ENCODE measurements around the gene STON1. TPM values are rescaled to one million over a fixed set of nuclear protein-coding genes. Genes with fewer than 3 reads are reported as not detected.

STON1 gene
- total and polyA plus RNA-seq, 5 donors: 5.9 to 18.0 (median 12.9) TPM

DNA sequence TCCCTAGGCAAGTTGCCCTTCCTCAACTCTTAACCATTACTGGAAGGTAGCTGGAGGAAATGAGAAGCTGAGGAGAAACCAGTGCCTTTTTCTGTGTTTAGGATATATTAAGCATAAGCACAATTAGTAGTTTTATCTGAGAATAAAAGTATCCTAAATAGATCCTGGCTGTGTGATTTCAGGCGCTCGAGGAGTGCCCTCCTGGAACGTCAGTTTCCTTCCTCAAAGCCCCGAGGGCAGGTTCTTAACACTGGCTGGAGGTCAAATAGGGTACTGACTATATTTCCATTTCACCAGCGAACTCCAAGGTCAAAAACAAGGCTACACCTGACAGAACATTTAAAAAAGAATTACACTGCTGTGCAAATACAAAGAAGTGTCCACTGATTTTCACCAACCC is 1.5 kb upstream of the STON1 start:
- H3K4me1 ChIP-seq (ENCODE audit: control insufficient read depth, insufficient read depth, low read length): peaks cover 14% of the 10 kb centered on the region
- H3K9me3 ChIP-seq (ENCODE audit: control insufficient read depth, low read length): no peaks in the 10 kb centered on the region
- no peak overlapping the region for H3K27ac ChIP-seq (ENCODE audit: low read length)

DNA sequence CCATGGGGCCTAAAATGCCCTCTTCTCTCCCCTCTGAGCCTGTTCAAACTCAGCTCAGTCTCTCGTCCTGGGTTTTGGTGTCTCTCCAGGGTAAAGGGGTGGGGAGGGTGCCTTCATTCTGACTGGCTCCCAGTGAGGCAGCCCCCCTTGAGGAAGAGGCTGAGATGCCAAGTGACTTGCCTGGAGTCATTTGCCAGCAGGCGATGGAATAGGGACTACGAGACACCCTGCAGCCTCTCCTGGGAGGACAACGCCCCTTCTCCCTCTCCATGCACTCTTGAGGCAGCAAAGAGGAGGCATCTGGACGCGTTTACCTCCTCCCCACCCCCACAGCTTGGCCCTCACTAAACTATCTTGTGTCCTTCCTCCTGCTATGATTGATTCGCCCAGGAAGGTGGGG is 760 bp upstream of the STON1 start:
- intact Hi-C loops (cut with DNase I): no loop called here

More for the DNA sequence above, 1.5 kb upstream of the STON1 start:
- 71% methylated on average over 5 of the region's 5 CpGs for WGBS
- DNase-seq (no peak), ATAC-seq (no peak)
- no peaks in the 10 kb centered on the region for H3K27me3 ChIP-seq (ENCODE audit: control insufficient read depth, insufficient read depth)
- intact Hi-C loops (cut with DNase I): no loop called here
- H3K4me3 ChIP-seq (ENCODE audit: low read length): no peak overlapping the region

DNA sequence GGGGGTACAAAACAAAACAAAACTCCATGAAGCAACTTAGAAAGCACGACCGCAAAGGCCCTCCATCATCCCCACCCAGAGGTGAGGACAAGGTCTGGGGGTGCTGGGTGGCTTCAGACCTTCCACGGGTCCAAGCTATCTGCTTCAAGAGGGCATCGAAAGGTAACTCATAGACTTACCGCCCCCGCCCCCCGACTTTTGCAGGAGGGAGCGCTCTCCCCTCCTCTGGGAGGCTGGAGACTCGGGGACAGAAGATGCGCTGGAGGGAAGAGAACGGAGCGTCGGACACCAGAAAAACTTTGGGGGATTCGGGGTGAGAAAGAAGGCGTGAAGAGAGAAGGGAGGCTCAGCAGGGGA is 300 bp upstream of the STON1 start:
- intact Hi-C loops (cut with DNase I): loop anchor here in 2 of 4 donors (10.0 kb wide), 2 partner anchors 55 kb away; no protein-coding TSS in a partner anchor
- H3K27ac ChIP-seq (ENCODE audit: low read length): peak overlapping the region; percentile 74

More for the DNA sequence above, 760 bp upstream of the STON1 start:
- Histone ChIP-seq H3K27ac (ENCODE audit: low read length) (peak overlapping the region; percentile 44), H3K27me3 (ENCODE audit: control insufficient read depth, insufficient read depth) (no peaks in the 10 kb centered on the region), H3K4me1 (ENCODE audit: control insufficient read depth, insufficient read depth, low read length) (peaks cover 14% of the 10 kb centered on the region), H3K4me3 (ENCODE audit: low read length) (peak overlapping the region; percentile 86), H3K9me3 (ENCODE audit: control insufficient read depth, low read length) (no peaks in the 10 kb centered on the region)
- ATAC-seq: no peak
- no peak for DNase-seq
- 26% methylated on average over 7 of the region's 7 CpGs for WGBS

GRCh38 chr2:48531141-48531648 is 1.2 kb downstream of the STON1 start:
- DNase-seq: no peak
- peak overlapping the region; percentile 86 for H3K4me3 ChIP-seq (ENCODE audit: low read length)
- peak overlapping the region; percentile 42 for H3K27ac ChIP-seq (ENCODE audit: low read length)
- intact Hi-C loops (cut with DNase I): loop anchor here in 2 of 4 donors (10.0 kb wide), 2 partner anchors 54 to 56 kb away; no protein-coding TSS in a partner anchor
- H3K27me3 ChIP-seq (ENCODE audit: control insufficient read depth, insufficient read depth): no peaks in the 10 kb centered on the region
- WGBS: 3% methylated on average over 6 of the region's 6 CpGs
- H3K4me1 ChIP-seq (ENCODE audit: control insufficient read depth, insufficient read depth, low read length): peaks cover 14% of the 10 kb centered on the region
- no peaks in the 10 kb centered on the region for H3K9me3 ChIP-seq (ENCODE audit: control insufficient read depth, low read length)
- ATAC-seq: peak; percentile 23 to 57

More for the DNA sequence above, 300 bp upstream of the STON1 start:
- WGBS: 4% methylated on average over 15 of the region's 15 CpGs
- DNase-seq: no peak
- peak overlapping the region; percentile 86 for H3K4me3 ChIP-seq (ENCODE audit: low read length)
- ATAC-seq: peak; percentile 1 to 8
- peaks cover 14% of the 10 kb centered on the region for H3K4me1 ChIP-seq (ENCODE audit: control insufficient read depth, insufficient read depth, low read length)
- no peaks in the 10 kb centered on the region for H3K9me3 ChIP-seq (ENCODE audit: control insufficient read depth, low read length)
- H3K27me3 ChIP-seq (ENCODE audit: control insufficient read depth, insufficient read depth): no peaks in the 10 kb centered on the region

- Histone ChIP-seq H3K9me3 (ENCODE audit: control insufficient read depth, low read length) (no peaks in the 10 kb centered on the region), H3K27ac (ENCODE audit: low read length) (no peak overlapping the region), H3K27me3 (ENCODE audit: control insufficient read depth, insufficient read depth) (no peaks in the 10 kb centered on the region), H3K4me3 (ENCODE audit: low read length) (no peak overlapping the region), H3K4me1 (ENCODE audit: control insufficient read depth, insufficient read depth, low read length) (peaks cover 12% of the 10 kb centered on the region)
- WGBS: 79% methylated on average over 7 of the region's 7 CpGs
- intact Hi-C loops (cut with DNase I): loop anchor here in 2 of 4 donors (10.0 kb wide), 2 partner anchors 53 to 57 kb away; no protein-coding TSS in a partner anchor
- DNase-seq (no peak), ATAC-seq (no peak)
These were observed 2.2 kb downstream of the STON1 start for GRCh38 chr2:48532174-48532573.

GRCh38 chr2:48532824-48533223 is 2.9 kb downstream of the STON1 start:
- no peak overlapping the region for H3K4me3 ChIP-seq (ENCODE audit: low read length)
- no peaks in the 10 kb centered on the region for H3K27me3 ChIP-seq (ENCODE audit: control insufficient read depth, insufficient read depth)
- ATAC-seq (no peak), DNase-seq (no peak)
- intact Hi-C loops (cut with DNase I): loop anchor here in 2 of 4 donors (10.0 kb wide), 2 partner anchors 52 to 58 kb away; no protein-coding TSS in a partner anchor
- peaks cover 12% of the 10 kb centered on the region for H3K4me1 ChIP-seq (ENCODE audit: control insufficient read depth, insufficient read depth, low read length)
- no peaks in the 10 kb centered on the region for H3K9me3 ChIP-seq (ENCODE audit: control insufficient read depth, low read length)
- 99% methylated on average over 5 of the region's 5 CpGs for WGBS
- no peak overlapping the region for H3K27ac ChIP-seq (ENCODE audit: low read length)

- H3K4me3 ChIP-seq (ENCODE audit: low read length): no peak overlapping the region
- H3K4me1 ChIP-seq (ENCODE audit: control insufficient read depth, insufficient read depth, low read length): peaks cover 2% of the 10 kb centered on the region
- H3K27me3 ChIP-seq (ENCODE audit: control insufficient read depth, insufficient read depth): no peaks in the 10 kb centered on the region
- ATAC-seq: no peak
- DNase-seq: no peak
- H3K9me3 ChIP-seq (ENCODE audit: control insufficient read depth, low read length): no peaks in the 10 kb centered on the region
- intact Hi-C loops (cut with DNase I): loop anchor here in 2 of 4 donors (10.0 kb wide), 2 partner anchors 50 to 60 kb away; no protein-coding TSS in a partner anchor
- WGBS: 86% methylated on average over 5 of the region's 5 CpGs
- no peak overlapping the region for H3K27ac ChIP-seq (ENCODE audit: low read length)
These were observed 4.8 kb downstream of the STON1 start for GRCh38 chr2:48534781-48535180.

GRCh38 chr2:48540237-48540935 is 10.4 kb downstream of the STON1 start:
- WGBS: 82% methylated on average over 7 of the region's 7 CpGs
- no peak for ATAC-seq

DNA sequence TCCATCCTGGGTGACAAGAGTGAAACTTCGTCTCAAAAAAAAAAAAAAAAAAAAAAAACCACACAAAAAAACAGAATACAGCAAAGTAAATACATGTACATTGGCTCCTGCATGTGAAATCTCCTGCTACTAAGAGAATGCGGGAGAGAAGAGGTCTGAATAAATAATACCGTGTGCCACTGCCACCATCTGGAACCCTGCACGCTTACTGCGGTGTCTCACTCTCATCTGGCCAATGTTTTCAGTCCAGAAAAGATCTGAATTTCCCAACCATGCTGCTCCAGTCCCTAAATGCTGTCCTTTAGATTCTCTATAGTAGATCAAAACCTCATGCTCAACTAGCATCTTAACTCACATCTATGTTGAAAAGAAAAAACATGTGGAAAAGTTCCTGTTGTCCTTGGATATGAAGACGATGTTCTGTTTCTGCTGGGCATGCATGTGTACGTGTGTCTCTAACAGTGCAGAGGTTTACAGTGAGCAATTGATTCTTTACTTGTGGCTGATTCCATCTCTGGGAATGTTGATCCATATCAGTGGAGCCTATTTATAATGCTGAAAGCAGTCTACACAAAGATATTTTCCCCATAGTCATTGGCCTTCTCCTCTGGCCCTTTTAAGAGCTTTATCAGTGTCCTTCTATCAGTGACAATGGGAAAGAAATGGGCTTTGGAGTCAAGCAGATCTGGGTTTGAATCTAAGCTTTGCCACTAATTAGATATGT is 11.9 kb downstream of the STON1 start:
- DNase-seq (no peak), ATAC-seq (no peak)
- H3K27me3 ChIP-seq (ENCODE audit: control insufficient read depth, insufficient read depth): no peaks in the 10 kb centered on the region
- H3K9me3 ChIP-seq (ENCODE audit: control insufficient read depth, low read length): no peaks in the 10 kb centered on the region
- H3K4me1 ChIP-seq (ENCODE audit: control insufficient read depth, insufficient read depth, low read length): peaks cover 3% of the 10 kb centered on the region
- 81% methylated on average over 7 of the region's 7 CpGs for WGBS
- no peak overlapping the region for H3K4me3 ChIP-seq (ENCODE audit: low read length)
- no peak overlapping the region for H3K27ac ChIP-seq (ENCODE audit: low read length)
- intact Hi-C loops (cut with DNase I): no loop called here

More at GRCh38 chr2:48540237-48540935, 10.4 kb downstream of the STON1 start:
- DNase-seq: no peak
- Histone ChIP-seq H3K27me3 (ENCODE audit: control insufficient read depth, insufficient read depth) (no peaks in the 10 kb centered on the region), H3K4me3 (ENCODE audit: low read length) (no peak overlapping the region), H3K4me1 (ENCODE audit: control insufficient read depth, insufficient read depth, low read length) (no peaks in the 10 kb centered on the region), H3K27ac (ENCODE audit: low read length) (no peak overlapping the region), H3K9me3 (ENCODE audit: control insufficient read depth, low read length) (no peaks in the 10 kb centered on the region)
- intact Hi-C loops (cut with DNase I): no loop called here

- DNase-seq (no peak), ATAC-seq (no peak)
- 68% methylated on average over 1 of the region's 1 CpG for WGBS
- intact Hi-C loops (cut with DNase I): no loop called here
- H3K27me3 ChIP-seq (ENCODE audit: control insufficient read depth, insufficient read depth): no peaks in the 10 kb centered on the region
- H3K9me3 ChIP-seq (ENCODE audit: control insufficient read depth, low read length): no peaks in the 10 kb centered on the region
- no peak overlapping the region for H3K27ac ChIP-seq (ENCODE audit: low read length)
- no peak overlapping the region for H3K4me3 ChIP-seq (ENCODE audit: low read length)
- peaks cover 6% of the 10 kb centered on the region for H3K4me1 ChIP-seq (ENCODE audit: control insufficient read depth, insufficient read depth, low read length)
These were observed 13.9 kb downstream of the STON1 start for GRCh38 chr2:48543895-48544294.

GRCh38 chr2:48545244-48545643 is 15.3 kb downstream of the STON1 start:
- WGBS: 80% methylated on average over 10 of the region's 10 CpGs
- no peaks in the 10 kb centered on the region for H3K27me3 ChIP-seq (ENCODE audit: control insufficient read depth, insufficient read depth)
- no peak overlapping the region for H3K4me3 ChIP-seq (ENCODE audit: low read length)
- DNase-seq (no peak), ATAC-seq (no peak)
- H3K4me1 ChIP-seq (ENCODE audit: control insufficient read depth, insufficient read depth, low read length): peaks cover 6% of the 10 kb centered on the region
- H3K27ac ChIP-seq (ENCODE audit: low read length): no peak overlapping the region
- intact Hi-C loops (cut with DNase I): no loop called here
- H3K9me3 ChIP-seq (ENCODE audit: control insufficient read depth, low read length): no peaks in the 10 kb centered on the region
